Activated CD4-positive, alpha-beta T cell treated with anti-CD3 and anti-CD28 coated beads for 36 hours (primary cell): ENCODE measurements around the gene PDIA5. TPM values are rescaled to one million over a fixed set of nuclear protein-coding genes. Genes with fewer than 3 reads are reported as not detected.

Experiments used
- ATAC-seq: fragments of 200-7000 bp; cut with Tn5 transposase; one replicate; pipeline ENCODE4 v1.10.0; 2021; ENCODE audit warnings: mild to moderate bottlenecking, moderate library complexity
- CTCF ChIA-PET: fragments of 350-600 bp; sonication (Branson Sonifier 250); formaldehyde crosslinking; loops from one replicate; lab custom pipeline; 2021; ENCODE audit warnings: antibody characterized with exemption; lab: Charles Lee
- POLR2A ChIA-PET: fragments of 350-600 bp; sonication (Branson Sonifier 250); formaldehyde crosslinking; loops from one replicate; lab custom pipeline; 2021; ENCODE audit warnings: antibody characterized with exemption, inconsistent platforms; lab: Charles Lee
- DNase-seq: peaks from one replicate; pipeline ENCODE4 v3.0.0-alpha.2; 2020
- H3K27ac Mint-ChIP-seq: one replicate; pipeline ENCODE4 v1.8.0; 2021; ENCODE audit warnings: mixed read lengths
- H3K27me3 Mint-ChIP-seq: one replicate; pipeline ENCODE4 v1.8.0; 2021; ENCODE audit warnings: mixed read lengths
- H3K36me3 Mint-ChIP-seq: one replicate; pipeline ENCODE4 v1.8.0; 2021; ENCODE audit warnings: low read depth, mixed read lengths
- H3K4me1 Mint-ChIP-seq: one replicate; pipeline ENCODE4 v1.8.0; 2021; ENCODE audit warnings: mixed read lengths
- H3K4me3 Mint-ChIP-seq: one replicate; pipeline ENCODE4 v1.8.0; 2021; ENCODE audit warnings: mild to moderate bottlenecking, moderate library complexity, mixed read lengths
- H3K9me3 Mint-ChIP-seq: one replicate; pipeline ENCODE4 v1.8.0; 2021; ENCODE audit warnings: low read depth, mixed read lengths
- intact Hi-C, 2 experiments: fragments of 100-400 bp; cut with DNase I in 1 of 2; cut with micrococcal nuclease in 1 of 2; formaldehyde crosslinking; loops; one replicate each; pipeline versions ENCODE4 v1.14.2 to v1.15.1; 2022 to 2024; cut with DNase I, micrococcal nuclease
- total RNA-seq, 2 experiments: library from RNA; stranded (reverse); gene quantifications; one replicate each; pipeline ENCODE4 v1.2.3, GENCODE V29; 2021

The PDIA5 gene
- total RNA-seq, 2 experiments from 2014 or later = 19.5 to 20.7 TPM

DNA sequence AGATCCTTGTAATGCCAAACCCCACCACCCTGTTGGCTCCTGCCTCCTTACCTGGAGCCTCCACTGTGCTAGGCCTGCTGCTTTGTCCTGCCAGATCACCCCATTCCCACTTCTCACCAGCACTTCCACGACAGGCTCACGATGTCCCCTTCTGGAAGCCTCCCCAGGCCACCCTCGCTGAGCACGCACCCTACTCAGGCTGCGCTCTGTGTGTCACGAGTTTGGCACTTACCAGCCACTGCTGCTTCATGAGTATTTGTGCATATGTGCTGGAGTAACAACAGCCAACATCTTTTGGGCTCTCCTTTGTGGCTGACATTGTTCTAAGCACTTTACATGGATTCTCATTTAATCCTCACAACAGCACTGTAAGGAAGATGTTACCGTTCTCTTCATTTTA, 58.1 kb downstream of the PDIA5 start:
- ATAC-seq (no peak), DNase-seq (no peak)
- H3K27ac Mint-ChIP-seq = no peak overlapping the region
- H3K36me3 Mint-ChIP-seq = peaks cover 46% of the 10 kb centered on the region
- intact Hi-C loops = no loop called here
- ChIA-PET POLR2A (no interaction called here), CTCF (no interaction called here)
- no peak overlapping the region for H3K4me3 Mint-ChIP-seq
- no peaks in the 10 kb centered on the region for H3K9me3 Mint-ChIP-seq
- H3K4me1 Mint-ChIP-seq = no peaks in the 10 kb centered on the region
- H3K27me3 Mint-ChIP-seq = no peaks in the 10 kb centered on the region

DNA sequence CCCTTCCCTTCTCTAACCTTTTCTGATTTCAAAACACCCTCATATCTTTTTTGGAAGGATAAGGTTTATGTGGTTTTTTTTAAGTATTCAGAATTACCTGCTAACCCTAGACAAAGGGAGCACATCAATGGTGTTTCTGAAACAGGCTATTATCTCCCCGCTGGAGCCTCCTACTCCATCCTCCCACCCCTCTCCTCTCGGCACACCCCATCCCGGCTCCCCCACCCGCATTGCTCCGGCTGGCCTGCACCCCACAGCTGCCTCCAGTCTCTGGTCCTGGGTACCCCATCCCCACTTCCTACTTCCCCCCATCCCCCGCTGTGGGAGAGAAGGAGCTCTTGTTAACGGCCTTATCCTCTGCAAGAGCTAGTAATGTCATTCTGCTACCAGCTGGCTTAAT, 59.2 kb downstream of the PDIA5 start:
- H3K36me3 Mint-ChIP-seq = peaks cover 42% of the 10 kb centered on the region
- no peak overlapping the region for H3K4me3 Mint-ChIP-seq
- no peak for DNase-seq
- no peak overlapping the region for H3K27ac Mint-ChIP-seq
- ChIA-PET CTCF (no interaction called here), POLR2A (no interaction called here)
- H3K9me3 Mint-ChIP-seq = no peaks in the 10 kb centered on the region
- no peak for ATAC-seq
- H3K4me1 Mint-ChIP-seq = no peaks in the 10 kb centered on the region
- H3K27me3 Mint-ChIP-seq = no peaks in the 10 kb centered on the region
- intact Hi-C loops = no loop called here

DNA sequence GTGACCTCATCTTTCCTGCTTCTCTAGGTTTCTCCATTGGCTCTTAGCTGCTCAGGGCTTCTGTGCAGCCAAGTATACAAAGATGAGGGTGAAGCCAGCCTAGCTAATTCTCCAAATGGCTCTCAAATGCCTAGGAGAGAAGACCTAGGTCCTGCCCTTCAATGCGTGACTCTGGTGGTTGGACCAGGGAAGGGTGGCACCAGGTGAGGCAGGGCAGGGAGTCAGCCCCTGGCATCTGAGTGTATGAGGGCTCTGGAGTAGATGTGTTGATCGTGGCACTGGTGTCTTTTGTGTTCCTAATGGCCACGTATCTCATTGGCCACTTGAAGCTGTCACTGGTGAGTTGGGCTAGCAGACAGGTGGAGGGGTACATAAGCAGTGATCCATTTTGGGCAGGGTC, 59.8 kb downstream of the PDIA5 start:
- Mint-ChIP-seq H3K4me1 (no peaks in the 10 kb centered on the region), H3K27me3 (no peaks in the 10 kb centered on the region), H3K27ac (no peak overlapping the region), H3K9me3 (no peaks in the 10 kb centered on the region), H3K36me3 (peaks cover 40% of the 10 kb centered on the region), H3K4me3 (no peak overlapping the region)
- POLR2A ChIA-PET = no interaction called here
- CTCF ChIA-PET = no interaction called here
- intact Hi-C loops = no loop called here
- ATAC-seq = no peak
- DNase-seq = no peak

DNA sequence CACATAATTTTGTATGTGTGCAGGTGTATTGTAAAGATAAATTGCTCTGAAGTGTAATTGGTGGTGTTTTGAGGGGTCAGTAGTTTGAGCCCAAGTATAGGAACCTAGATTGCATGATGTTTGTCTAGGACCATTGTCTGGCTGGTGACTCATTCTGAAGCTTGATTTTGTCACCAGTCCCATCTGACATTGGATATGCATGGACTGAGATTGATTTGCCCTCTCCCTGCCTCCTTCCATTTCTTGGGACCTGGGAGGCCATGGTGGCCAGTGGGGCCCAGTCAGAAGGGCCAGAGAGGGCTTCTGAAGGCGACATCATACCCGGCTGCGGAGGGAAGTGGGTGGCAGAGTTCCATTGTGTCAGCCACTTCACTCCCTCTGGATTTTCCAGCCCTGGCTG, 62.3 kb downstream of the PDIA5 start:
- Mint-ChIP-seq H3K27me3 (no peaks in the 10 kb centered on the region), H3K9me3 (no peaks in the 10 kb centered on the region), H3K4me1 (no peaks in the 10 kb centered on the region), H3K27ac (no peak overlapping the region), H3K36me3 (peaks cover 36% of the 10 kb centered on the region), H3K4me3 (no peak overlapping the region)
- no peak for ATAC-seq
- POLR2A ChIA-PET = no interaction called here
- CTCF ChIA-PET = no interaction called here
- intact Hi-C loops = no loop called here
- DNase-seq = no peak

DNA sequence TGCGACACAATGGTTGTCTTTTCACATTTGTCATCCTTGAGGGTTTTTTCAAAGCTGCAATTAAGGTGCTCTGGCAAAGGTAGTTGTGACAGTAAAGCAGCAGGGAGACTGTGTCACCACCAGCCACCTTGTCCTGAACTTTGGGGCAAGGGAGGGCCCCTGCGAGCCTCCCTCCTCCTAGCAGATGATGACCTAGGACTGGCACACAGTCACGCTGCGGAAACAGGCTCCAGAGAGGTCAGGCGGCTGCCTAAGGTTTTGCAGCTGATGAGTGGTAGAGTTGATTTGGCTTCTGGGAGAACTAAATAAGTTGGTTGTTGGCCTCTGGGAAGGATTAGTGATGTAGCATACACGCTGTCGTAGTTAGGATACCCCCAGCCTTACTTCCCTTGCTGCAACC, 62.7 kb downstream of the PDIA5 start:
- CTCF ChIA-PET = no interaction called here

DNA sequence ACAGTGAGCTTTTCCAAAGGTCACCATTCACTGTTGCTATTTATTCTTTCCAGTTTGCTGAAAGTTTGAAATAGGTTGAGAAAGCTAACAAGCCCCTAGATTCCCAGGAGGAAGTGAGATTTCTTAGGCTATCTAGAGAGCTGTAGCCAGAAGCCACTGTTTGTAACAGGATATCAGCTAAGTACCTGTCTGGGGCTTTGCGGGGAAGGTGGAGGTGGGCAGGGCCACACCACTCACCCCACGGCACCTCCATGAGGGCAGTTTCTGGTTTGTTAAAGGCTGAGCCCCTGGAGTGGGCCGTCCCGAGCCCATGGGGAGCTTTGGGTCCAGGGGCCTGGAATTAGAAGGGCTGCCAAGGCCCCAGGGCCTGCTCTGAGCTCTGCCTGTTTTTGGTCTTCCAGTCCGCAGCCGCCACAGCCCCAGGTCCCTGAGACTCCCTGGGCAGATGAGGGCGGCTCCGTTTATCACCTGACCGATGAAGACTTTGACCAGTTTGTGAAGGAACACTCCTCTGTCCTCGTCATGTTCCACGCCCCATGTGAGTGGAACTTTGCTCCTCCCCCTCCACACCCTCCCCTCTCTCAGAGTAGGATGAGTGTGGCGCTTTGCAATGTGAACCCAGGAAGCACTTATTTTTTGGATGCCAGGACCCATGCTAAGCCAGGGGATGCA, 63.4 kb downstream of the PDIA5 start:
- intact Hi-C loops = no loop called here
- Mint-ChIP-seq H3K36me3 (peaks cover 33% of the 10 kb centered on the region), H3K4me3 (no peak overlapping the region), H3K27ac (no peak overlapping the region), H3K27me3 (no peaks in the 10 kb centered on the region), H3K4me1 (no peaks in the 10 kb centered on the region), H3K9me3 (no peaks in the 10 kb centered on the region)
- no peak for ATAC-seq
- no peak for DNase-seq
- ChIA-PET POLR2A (no interaction called here), CTCF (no interaction called here)

More for the DNA sequence above, 62.7 kb downstream of the PDIA5 start:
- POLR2A ChIA-PET = no interaction called here
- H3K4me3 Mint-ChIP-seq = no peak overlapping the region
- H3K9me3 Mint-ChIP-seq = no peaks in the 10 kb centered on the region
- ATAC-seq (no peak), DNase-seq (no peak)
- no peaks in the 10 kb centered on the region for H3K27me3 Mint-ChIP-seq
- H3K36me3 Mint-ChIP-seq = peaks cover 35% of the 10 kb centered on the region
- intact Hi-C loops = no loop called here
- H3K27ac Mint-ChIP-seq = no peak overlapping the region
- no peaks in the 10 kb centered on the region for H3K4me1 Mint-ChIP-seq

DNA sequence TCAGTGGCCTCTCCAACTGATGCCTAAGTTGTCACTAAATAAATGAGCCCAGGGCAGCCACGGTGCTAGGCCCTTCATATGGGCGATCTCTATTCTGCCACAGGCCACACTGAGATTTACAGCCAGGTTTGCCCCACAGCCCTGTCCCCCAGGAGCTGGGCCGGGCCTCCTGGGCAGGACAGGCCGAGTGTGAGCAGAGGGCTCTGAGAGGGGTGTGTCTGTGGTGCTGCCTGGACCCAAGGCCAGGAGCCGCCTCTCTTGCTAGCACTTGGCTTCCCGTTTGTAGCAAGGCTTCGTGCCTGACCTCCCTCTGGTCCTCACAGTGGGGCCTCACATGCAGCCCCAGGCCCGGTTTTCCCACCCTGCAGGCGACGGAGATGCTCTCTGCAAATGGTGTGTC, 67.8 kb downstream of the PDIA5 start:
- Mint-ChIP-seq H3K27me3 (no peaks in the 10 kb centered on the region), H3K9me3 (no peaks in the 10 kb centered on the region), H3K27ac (no peak overlapping the region), H3K36me3 (peaks cover 26% of the 10 kb centered on the region), H3K4me1 (no peaks in the 10 kb centered on the region), H3K4me3 (no peak overlapping the region)
- ATAC-seq (no peak), DNase-seq (no peak)
- ChIA-PET POLR2A (no interaction called here), CTCF (no interaction called here)
- intact Hi-C loops = no loop called here

DNA sequence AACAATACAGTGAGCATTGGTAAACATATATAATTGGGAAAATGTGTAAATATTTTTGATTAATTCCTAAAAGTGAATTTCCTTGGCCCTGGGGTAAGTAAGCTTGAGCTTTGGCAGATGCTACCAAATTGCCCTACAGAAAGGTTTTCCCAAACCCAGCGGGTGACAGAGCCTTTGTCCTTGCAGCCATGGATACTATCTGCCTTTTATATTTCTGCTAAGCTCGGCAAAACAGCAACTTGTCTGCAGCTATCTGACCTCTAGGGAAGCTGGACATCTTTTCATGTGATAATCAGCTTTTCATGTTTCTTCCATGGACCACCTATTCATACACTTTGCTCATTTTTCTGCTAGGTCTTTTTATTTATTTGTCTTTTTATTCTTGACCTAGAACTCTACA, 70.2 kb downstream of the PDIA5 start:
- H3K27ac Mint-ChIP-seq = no peak overlapping the region
- H3K9me3 Mint-ChIP-seq = no peaks in the 10 kb centered on the region
- CTCF ChIA-PET = no interaction called here
- H3K36me3 Mint-ChIP-seq = peaks cover 17% of the 10 kb centered on the region
- POLR2A ChIA-PET = no interaction called here
- ATAC-seq (no peak), DNase-seq (no peak)
- no peak overlapping the region for H3K4me3 Mint-ChIP-seq
- no peaks in the 10 kb centered on the region for H3K27me3 Mint-ChIP-seq
- intact Hi-C loops = no loop called here
- H3K4me1 Mint-ChIP-seq = no peaks in the 10 kb centered on the region

DNA sequence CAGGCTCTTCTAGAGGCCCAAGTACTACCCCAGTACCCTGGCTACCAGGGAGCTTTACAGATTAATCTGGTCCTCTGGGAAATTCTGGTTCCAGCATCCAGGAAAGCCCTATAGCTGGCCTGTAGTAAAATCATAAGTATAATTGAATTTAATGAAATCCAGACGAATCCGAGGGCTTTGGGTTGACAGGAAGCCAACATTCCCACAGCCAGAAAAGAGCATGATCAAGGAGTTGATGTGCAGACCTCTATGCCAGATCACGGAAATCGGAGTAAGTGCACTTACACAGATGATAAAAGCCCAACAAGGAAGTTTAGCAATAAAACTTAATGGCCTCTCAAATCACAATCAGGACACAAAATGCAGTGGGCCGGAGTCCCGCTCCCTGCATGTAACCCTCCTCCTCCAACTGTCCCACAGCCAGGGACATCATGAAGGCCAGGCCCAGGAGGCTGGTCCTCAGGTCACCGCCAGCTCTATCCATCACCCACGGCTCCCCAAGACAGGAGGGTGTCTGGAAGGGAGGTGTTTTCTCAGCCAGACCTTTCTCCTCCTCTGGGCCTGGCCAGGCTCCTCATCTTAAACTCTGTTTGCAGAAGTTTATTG, 72.1 kb downstream of the PDIA5 start:
- no peak overlapping the region for H3K27ac Mint-ChIP-seq
- H3K27me3 Mint-ChIP-seq = no peaks in the 10 kb centered on the region
- no peaks in the 10 kb centered on the region for H3K9me3 Mint-ChIP-seq
- POLR2A ChIA-PET = no interaction called here
- DNase-seq (no peak), ATAC-seq (no peak)
- intact Hi-C loops = no loop called here
- CTCF ChIA-PET = no interaction called here
- H3K4me3 Mint-ChIP-seq = no peak overlapping the region
- no peaks in the 10 kb centered on the region for H3K4me1 Mint-ChIP-seq
- peaks cover 25% of the 10 kb centered on the region for H3K36me3 Mint-ChIP-seq

DNA sequence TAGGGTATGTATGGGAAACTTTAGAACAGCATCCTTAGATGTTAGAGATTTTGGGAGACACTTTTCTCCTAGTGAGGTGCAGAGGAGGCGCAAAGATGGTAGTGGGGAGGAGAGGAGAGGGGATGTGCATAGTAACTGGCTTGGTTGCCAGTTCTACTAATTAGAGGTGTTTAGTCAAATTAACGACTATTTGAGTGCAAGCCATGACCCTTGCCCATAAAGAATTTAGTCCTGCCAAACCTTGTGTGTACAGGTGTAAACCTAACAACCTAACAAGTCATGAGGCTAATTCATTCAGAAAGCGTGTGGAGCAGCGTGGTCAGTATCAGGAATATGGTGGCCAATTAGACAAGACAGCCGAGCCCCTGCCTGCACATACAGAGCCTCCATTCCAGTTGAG, 72.7 kb downstream of the PDIA5 start:
- H3K27ac Mint-ChIP-seq = no peak overlapping the region
- DNase-seq (no peak), ATAC-seq (no peak)
- no peaks in the 10 kb centered on the region for H3K4me1 Mint-ChIP-seq
- ChIA-PET POLR2A (no interaction called here), CTCF (no interaction called here)
- no peaks in the 10 kb centered on the region for H3K27me3 Mint-ChIP-seq
- intact Hi-C loops = no loop called here
- H3K9me3 Mint-ChIP-seq = no peaks in the 10 kb centered on the region
- no peak overlapping the region for H3K4me3 Mint-ChIP-seq
- peaks cover 25% of the 10 kb centered on the region for H3K36me3 Mint-ChIP-seq

DNA sequence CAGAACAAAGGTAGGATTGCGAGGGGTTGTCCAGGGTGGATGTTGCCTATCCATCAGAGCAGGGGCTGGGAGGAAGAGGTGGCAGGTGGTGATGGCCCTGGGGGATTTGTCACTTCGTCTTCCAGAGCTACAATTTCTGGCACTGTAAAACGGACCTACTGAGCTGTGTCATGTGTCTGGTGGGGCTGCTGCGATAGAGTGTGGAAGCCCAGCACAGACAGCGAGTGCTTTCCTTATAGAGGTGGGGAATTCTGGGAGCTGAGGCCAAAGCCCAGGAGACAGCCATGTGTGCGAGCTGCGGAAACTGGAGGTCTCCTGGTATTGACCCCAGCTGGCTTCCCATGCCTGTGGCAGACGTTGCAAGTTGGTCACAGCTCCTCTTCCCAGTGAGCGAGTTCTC, 73.7 kb downstream of the PDIA5 start:
- Mint-ChIP-seq H3K4me1 (no peaks in the 10 kb centered on the region), H3K36me3 (peaks cover 22% of the 10 kb centered on the region), H3K9me3 (no peaks in the 10 kb centered on the region), H3K4me3 (no peak overlapping the region), H3K27ac (no peak overlapping the region), H3K27me3 (no peaks in the 10 kb centered on the region)
- intact Hi-C loops = no loop called here
- CTCF ChIA-PET = no interaction called here
- DNase-seq = no peak
- POLR2A ChIA-PET = no interaction called here
- no peak for ATAC-seq

DNA sequence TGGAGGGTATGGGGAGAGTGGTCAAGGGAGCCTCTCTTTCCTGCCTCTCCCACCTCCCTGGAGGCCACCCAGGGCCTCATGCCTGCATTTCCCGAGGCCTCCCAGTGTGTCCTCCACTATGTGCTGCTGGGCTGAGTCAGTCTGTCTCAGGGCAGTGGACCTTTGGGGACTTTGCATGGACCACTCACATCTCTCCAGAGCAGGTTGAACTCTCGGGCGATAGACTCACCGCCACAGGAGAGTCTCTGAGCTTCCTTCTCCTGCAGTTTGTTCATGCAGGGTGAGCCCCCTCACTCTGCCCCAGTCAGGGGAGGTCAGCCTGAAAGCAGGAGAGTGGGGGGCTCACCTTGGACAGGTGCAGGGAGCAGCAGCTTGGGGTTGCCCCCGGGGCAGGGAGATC, 74.5 kb downstream of the PDIA5 start:
- peaks cover 28% of the 10 kb centered on the region for H3K36me3 Mint-ChIP-seq
- ATAC-seq = no peak
- no peak overlapping the region for H3K4me3 Mint-ChIP-seq
- no peak overlapping the region for H3K27ac Mint-ChIP-seq
- no peaks in the 10 kb centered on the region for H3K4me1 Mint-ChIP-seq
- intact Hi-C loops = no loop called here
- no peaks in the 10 kb centered on the region for H3K9me3 Mint-ChIP-seq
- CTCF ChIA-PET = no interaction called here
- POLR2A ChIA-PET = no interaction called here
- H3K27me3 Mint-ChIP-seq = no peaks in the 10 kb centered on the region
- no peak for DNase-seq
